ENCODE measurements around the gene HOXA3. TPM values are rescaled to one million over a fixed set of nuclear protein-coding genes. Genes with fewer than 3 reads are reported as not detected.
A peak's percentile ranks its signal among the peaks of the same experiment; 100 is the strongest.

Gene HOXA3
- total and polyA plus RNA-seq, 10 of the 15 experiments (the other 5 are each of a cell fraction or from before 2014, with no cell fraction given), result 0.05 TPM; not detected in 9

- Histone ChIP-seq H3K4me2 (ENCODE audit: control insufficient read depth, insufficient read depth) (no peak overlapping the region), H3K27me3 (replicated peaks in 1 of 2; ENCODE audit: control insufficient read depth in 2 of 2, insufficient read depth in 2 of 2, low read length in 1 of 2) (peaks cover 24 to 29% of the 10 kb centered on the region in 2 experiments), H3K79me2 (ENCODE audit: control insufficient read depth, insufficient read depth, low read length) (no peaks in the 10 kb centered on the region), H2AFZ (ENCODE audit: control insufficient read depth, low read depth, low read length) (no peak overlapping the region), H3K9me3 (replicated peaks; ENCODE audit: control insufficient read depth, insufficient read depth, low read length) (no peaks in the 10 kb centered on the region; the same call in 2 of the 3 replicates), H3K27ac (ENCODE audit: control insufficient read depth, insufficient read depth) (no peak overlapping the region), H3K9ac (ENCODE audit: control insufficient read depth, insufficient read depth, low read length) (no peak overlapping the region), H3K4me1 (ENCODE audit: control insufficient read depth, insufficient read depth, low read length) (no peaks in the 10 kb centered on the region), H4K20me1 (ENCODE audit: control insufficient read depth, insufficient read depth) (no peaks in the 10 kb centered on the region), H3K36me3 (ENCODE audit: control insufficient read depth in 2 of 2, insufficient read depth in 2 of 2, low read length in 1 of 2) (no peaks in the 10 kb centered on the region; a peak in 1 of 4 replicates), H3K4me3 (no peak overlapping the region)
- ChIA-PET RAD21 (ENCODE audit: unreplicated experiment) (no interaction called here), SMC1A (ENCODE audit: uncharacterized antibody, unreplicated experiment) (no interaction called here), POLR2A (no interaction called here), CTCF (no interaction called here)
- DNase-seq (ENCODE audit: low read depth, low spot score) (no peak), ATAC-seq (no peak), FAIRE-seq (no peak)
- BruUV-seq (replicated peaks), result no TSS peak
- 38% methylated on average over 10 of the region's 10 CpGs for WGBS (ENCODE audit: insufficient coverage, insufficient replicate concordance, low lambda C conversion rate, missing lambda C conversion rate)
- TF ChIP-seq TCF3 (IDR thresholded peaks at IDR 0.05; ENCODE audit: borderline replicate concordance, insufficient read depth, low read depth, low read length) (no peak), PAX8 (IDR thresholded peaks at IDR 0.05) (no peak), YBX1 (IDR thresholded peaks at IDR 0.05) (no peak)
- intact Hi-C loops (cut with micrococcal nuclease; ENCODE audit: unreplicated experiment), result no loop called here
- in situ Hi-C loops (cut with MboI), result loop anchor here (25.0 kb wide), 1 partner anchor 1085 kb away; no protein-coding TSS in a partner anchor
These were observed 20.0 kb upstream of the HOXA3 start for GRCh38 chr7:27172315-27172774.

GRCh38 chr7:27171637-27172314 lies 19.4 kb upstream of the HOXA3 start:
- 21% methylated on average over 30 of the region's 30 CpGs for WGBS (ENCODE audit: insufficient coverage, insufficient replicate concordance, low lambda C conversion rate, missing lambda C conversion rate)
- ChIA-PET CTCF (no interaction called here), POLR2A (no interaction called here), RAD21 (ENCODE audit: unreplicated experiment) (no interaction called here), SMC1A (ENCODE audit: uncharacterized antibody, unreplicated experiment) (no interaction called here)
- no peak overlapping the region for H3K4me3 ChIP-seq
- no peaks in the 10 kb centered on the region for H3K79me2 ChIP-seq (ENCODE audit: control insufficient read depth, insufficient read depth, low read length)
- no peak overlapping the region for H3K27ac ChIP-seq (ENCODE audit: control insufficient read depth, insufficient read depth)
- BruUV-seq (replicated peaks), result no TSS peak
- no peaks in the 10 kb centered on the region for H4K20me1 ChIP-seq (ENCODE audit: control insufficient read depth, insufficient read depth)
- FAIRE-seq, result no peak
- H3K9ac ChIP-seq (ENCODE audit: control insufficient read depth, insufficient read depth, low read length), result no peak overlapping the region
- TF ChIP-seq BACH1 (IDR thresholded peaks at IDR 0.05; ENCODE audit: borderline replicate concordance), result no peak
- TF ChIP-seq RFX5 (IDR thresholded peaks at IDR 0.05; ENCODE audit: low read depth, low read length), result no peak
- TF ChIP-seq SREBF1 (IDR thresholded peaks at IDR 0.05; ENCODE audit: low read length), result no peak
- TF ChIP-seq ATF3 (IDR thresholded peaks at IDR 0.05; ENCODE audit: borderline replicate concordance, extremely low read depth, low read depth, low read length), result no peak
- no peak for TF ChIP-seq HDAC2 (IDR thresholded peaks at IDR 0.05)
- no peak for TF ChIP-seq CHD1 (IDR thresholded peaks at IDR 0.05; ENCODE audit: low read depth, low read length)
- no peak for TF ChIP-seq RB1 (IDR thresholded peaks at IDR 0.05; ENCODE audit: borderline replicate concordance)
- intact Hi-C loops (cut with micrococcal nuclease; ENCODE audit: unreplicated experiment), result no loop called here
- H3K4me2 ChIP-seq (ENCODE audit: control insufficient read depth, insufficient read depth), result no peak overlapping the region
- H3K27me3 ChIP-seq (replicated peaks in 1 of 2; ENCODE audit: control insufficient read depth in 2 of 2, insufficient read depth in 2 of 2, low read length in 1 of 2), result peaks cover 26 to 33% of the 10 kb centered on the region in 2 experiments
- no peak for DNase-seq (ENCODE audit: low read depth, low spot score)
- no peak overlapping the region for H2AFZ ChIP-seq (ENCODE audit: control insufficient read depth, low read depth, low read length)
- peak; percentile 48; the same call in 2 of the 3 replicates for ATAC-seq
- H3K36me3 ChIP-seq (ENCODE audit: control insufficient read depth in 2 of 2, insufficient read depth in 2 of 2, low read length in 1 of 2), result no peaks in the 10 kb centered on the region; a peak in 1 of 4 replicates
- in situ Hi-C loops (cut with MboI), result loop anchor here (25.0 kb wide), 1 partner anchor 1084 kb away; no protein-coding TSS in a partner anchor
- H3K9me3 ChIP-seq (replicated peaks; ENCODE audit: control insufficient read depth, insufficient read depth, low read length), result no peaks in the 10 kb centered on the region; the same call in 2 of the 3 replicates
- no peaks in the 10 kb centered on the region for H3K4me1 ChIP-seq (ENCODE audit: control insufficient read depth, insufficient read depth, low read length)

Measured in GM12878 (cell line).